Measurements from ENCODE around the gene CERS1. TPM values are rescaled to one million over a fixed set of nuclear protein-coding genes. Genes with fewer than 3 reads are reported as not detected.

CERS1 gene
- total RNA-seq, 1 experiment from 2014 or later, result 2.7 TPM

DNA sequence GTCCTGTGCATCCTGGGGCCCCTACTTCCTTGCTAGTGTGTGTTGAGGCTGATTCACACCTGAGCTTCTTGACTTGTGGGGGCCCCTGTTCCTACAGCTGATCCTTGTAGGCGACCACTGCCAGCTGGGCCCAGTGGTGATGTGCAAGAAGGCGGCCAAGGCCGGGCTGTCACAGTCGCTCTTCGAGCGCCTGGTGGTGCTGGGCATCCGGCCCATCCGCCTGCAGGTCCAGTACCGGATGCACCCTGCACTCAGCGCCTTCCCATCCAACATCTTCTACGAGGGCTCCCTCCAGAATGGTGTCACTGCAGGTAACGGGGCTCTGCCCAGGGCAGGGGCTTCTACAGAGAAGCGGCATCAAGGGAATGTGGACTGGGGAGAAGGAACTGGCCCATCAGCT, 38.7 kb downstream of the CERS1 start:
- intact Hi-C loops (cut with micrococcal nuclease; ENCODE audit: unreplicated experiment), result no loop called here
- Histone ChIP-seq H3K27me3 (ENCODE audit: insufficient read depth, low read depth) (no peaks in the 10 kb centered on the region), H3K9me2 (ENCODE audit: insufficient read depth) (no peaks in the 10 kb centered on the region), H3K4me2 (no peak overlapping the region), H3K9me3 (ENCODE audit: insufficient read depth, low read depth) (no peaks in the 10 kb centered on the region), H3K27ac (no peak overlapping the region), H4K20me1 (ENCODE audit: insufficient read depth) (peaks cover 62% of the 10 kb centered on the region), H3K36me3 (ENCODE audit: low read depth) (peaks cover 32% of the 10 kb centered on the region), H3K79me2 (ENCODE audit: low read depth) (0 out of 2 replicates have a peak, but pooled peaks cover 3% of the 10 kb centered on the region), H3K4me1 (replicated peaks; ENCODE audit: insufficient read depth) (0 out of 2 replicates have a peak, but pooled peaks cover 4% of the 10 kb centered on the region), H3K4me3 (no peak overlapping the region), H3F3A (ENCODE audit: insufficient read depth, low read depth) (peaks cover 25% of the 10 kb centered on the region; the same call in 1 of the 2 replicates), H2AFZ (no peak overlapping the region)
- TF ChIP-seq CTCF (conservative IDR thresholded peaks at IDR 0.05), result no peak
- no peak for TF ChIP-seq EZH2 (IDR thresholded peaks at IDR 0.05; ENCODE audit: low read depth)
- POLR2A ChIA-PET (ENCODE audit: unreplicated experiment), result no interaction called here
- no peak for DNase-seq
- CTCF ChIA-PET, result no interaction called here
- BruUV-seq (replicated peaks), result no TSS peak

GRCh38 chr19:18856385-18857126, 39.4 kb downstream of the CERS1 start:
- Histone ChIP-seq H3K79me2 (ENCODE audit: low read depth) (0 out of 2 replicates have a peak, but pooled peaks cover 5% of the 10 kb centered on the region), H3K27ac (no peak overlapping the region), H3F3A (ENCODE audit: insufficient read depth, low read depth) (peaks cover 20% of the 10 kb centered on the region; the same call in 1 of the 2 replicates), H3K4me3 (no peak overlapping the region), H3K4me2 (no peak overlapping the region), H3K9me3 (ENCODE audit: insufficient read depth, low read depth) (no peaks in the 10 kb centered on the region), H3K9me2 (ENCODE audit: insufficient read depth) (no peaks in the 10 kb centered on the region), H2AFZ (no peak overlapping the region), H3K4me1 (replicated peaks; ENCODE audit: insufficient read depth) (no peaks in the 10 kb centered on the region), H3K36me3 (ENCODE audit: low read depth) (peaks cover 31% of the 10 kb centered on the region), H3K27me3 (ENCODE audit: insufficient read depth, low read depth) (no peaks in the 10 kb centered on the region), H4K20me1 (ENCODE audit: insufficient read depth) (peaks cover 69% of the 10 kb centered on the region)
- peak; percentile 55 for TF ChIP-seq CTCF (conservative IDR thresholded peaks at IDR 0.05)
- no peak for TF ChIP-seq EZH2 (IDR thresholded peaks at IDR 0.05; ENCODE audit: low read depth)
- no TSS peak for BruUV-seq (replicated peaks)
- intact Hi-C loops (cut with micrococcal nuclease; ENCODE audit: unreplicated experiment), result no loop called here
- no peak for DNase-seq
- ChIA-PET POLR2A (ENCODE audit: unreplicated experiment) (interaction anchor here (0.6 kb wide), 1 partner anchor 436 kb away, joined by 5 read pairs; no protein-coding TSS in a partner anchor), CTCF (no interaction called here)

DNA sequence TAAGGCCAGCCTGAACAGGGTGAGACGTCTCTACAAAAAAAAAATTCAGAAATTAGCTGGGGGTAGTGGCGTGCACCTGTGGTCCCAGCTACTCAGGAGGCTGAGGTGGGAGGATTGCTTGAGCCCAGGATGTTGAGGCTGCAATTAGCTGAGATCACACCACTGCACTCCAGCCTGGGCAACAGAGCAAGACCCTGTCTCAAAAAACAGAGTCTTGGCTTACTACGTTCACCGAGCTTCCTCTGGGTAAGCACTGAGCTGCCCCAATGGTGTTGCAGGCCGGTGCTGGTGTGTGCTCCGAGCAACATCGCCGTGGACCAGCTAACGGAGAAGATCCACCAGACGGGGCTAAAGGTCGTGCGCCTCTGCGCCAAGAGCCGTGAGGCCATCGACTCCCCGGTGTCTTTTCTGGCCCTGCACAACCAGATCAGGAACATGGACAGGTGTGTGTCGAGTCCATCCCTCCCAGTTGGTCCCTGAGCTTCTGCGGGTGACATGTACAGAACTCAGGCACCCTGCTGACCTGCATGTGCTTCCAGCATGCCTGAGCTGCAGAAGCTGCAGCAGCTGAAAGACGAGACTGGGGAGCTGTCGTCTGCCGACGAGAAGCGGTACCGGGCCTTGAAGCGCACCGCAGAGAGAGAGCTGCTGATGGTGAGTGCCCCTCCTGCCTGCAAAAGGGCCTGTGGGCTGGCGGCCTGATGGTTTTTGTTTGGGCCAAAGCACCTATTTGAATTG, 40.1 kb downstream of the CERS1 start:
- H4K20me1 ChIP-seq (ENCODE audit: insufficient read depth), result peaks cover 76% of the 10 kb centered on the region
- no peak overlapping the region for H3K27ac ChIP-seq
- CTCF ChIA-PET, result no interaction called here
- peaks cover 16% of the 10 kb centered on the region; the same call in 1 of the 2 replicates for H3F3A ChIP-seq (ENCODE audit: insufficient read depth, low read depth)
- TF ChIP-seq EZH2 (IDR thresholded peaks at IDR 0.05; ENCODE audit: low read depth) (no peak), CTCF (conservative IDR thresholded peaks at IDR 0.05) (no peak)
- peaks cover 30% of the 10 kb centered on the region for H3K36me3 ChIP-seq (ENCODE audit: low read depth)
- intact Hi-C loops (cut with micrococcal nuclease; ENCODE audit: unreplicated experiment), result no loop called here
- no peaks in the 10 kb centered on the region for H3K4me1 ChIP-seq (replicated peaks; ENCODE audit: insufficient read depth)
- BruUV-seq (replicated peaks), result no TSS peak
- 0 out of 2 replicates have a peak, but pooled peaks cover 12% of the 10 kb centered on the region for H3K79me2 ChIP-seq (ENCODE audit: low read depth)
- no peaks in the 10 kb centered on the region for H3K9me2 ChIP-seq (ENCODE audit: insufficient read depth)
- H3K9me3 ChIP-seq (ENCODE audit: insufficient read depth, low read depth), result no peaks in the 10 kb centered on the region
- H3K27me3 ChIP-seq (ENCODE audit: insufficient read depth, low read depth), result no peaks in the 10 kb centered on the region
- no peak overlapping the region for H3K4me3 ChIP-seq
- H2AFZ ChIP-seq, result no peak overlapping the region
- POLR2A ChIA-PET (ENCODE audit: unreplicated experiment), result interaction anchor here (0.6 kb wide), 1 partner anchor 435 kb away, joined by 5 read pairs; no protein-coding TSS in a partner anchor
- no peak for DNase-seq
- no peak overlapping the region for H3K4me2 ChIP-seq

All from PC-9 (cell line).